ENCODE measurements around the gene TOP1.

TOP1 gene

GRCh38 chr20:41168281-41169161 lies 139.9 kb downstream of the TOP1 start:
- no peak for DNase-seq (ENCODE audit: low spot score)

- no peak for DNase-seq (ENCODE audit: low spot score)
Observed at GRCh38 chr20:41169162-41169690, 140.6 kb downstream of the TOP1 start.

GRCh38 chr20:41169791-41170351 lies 141.2 kb downstream of the TOP1 start:
- DNase-seq (ENCODE audit: low spot score) = no peak

DNA sequence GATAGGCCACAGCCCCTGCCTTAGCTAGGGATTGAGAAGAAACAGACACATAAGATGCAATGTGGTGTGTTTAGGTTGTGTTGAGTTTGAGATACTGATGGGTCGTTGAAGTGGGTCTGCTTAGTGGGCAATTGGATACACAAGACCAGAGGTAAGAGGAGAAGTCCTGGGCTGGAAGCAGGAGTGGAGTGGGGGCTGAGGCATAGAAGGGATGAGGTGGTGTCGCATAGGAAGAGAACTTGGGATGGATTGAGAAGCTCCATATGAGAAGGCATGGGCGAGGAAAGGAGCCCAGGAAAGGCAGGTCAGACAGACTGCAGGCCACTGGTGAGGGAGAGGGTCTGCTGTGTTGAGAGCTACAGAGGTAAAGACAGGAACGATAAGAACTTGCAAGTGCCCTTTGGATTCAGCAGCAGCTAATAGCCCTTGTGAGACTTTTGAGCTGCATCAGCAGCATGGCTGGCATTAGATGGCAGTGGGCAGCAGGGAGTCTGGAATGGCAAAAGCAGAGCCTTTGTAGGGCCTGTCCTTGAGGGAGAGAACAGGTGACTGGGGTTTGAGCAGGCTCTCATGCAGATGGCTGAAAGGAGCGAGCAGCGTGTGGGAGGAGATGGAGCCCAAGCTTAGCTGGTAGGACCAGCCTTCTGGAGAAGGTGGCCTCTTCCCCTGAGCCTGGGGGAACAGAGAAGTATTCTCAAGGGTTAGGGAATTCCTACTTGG lies 141.9 kb downstream of the TOP1 start:
- no peak for DNase-seq (ENCODE audit: low spot score)

GRCh38 chr20:41171736-41172295 lies 143.2 kb downstream of the TOP1 start:
- no peak for DNase-seq (ENCODE audit: low spot score)

DNA sequence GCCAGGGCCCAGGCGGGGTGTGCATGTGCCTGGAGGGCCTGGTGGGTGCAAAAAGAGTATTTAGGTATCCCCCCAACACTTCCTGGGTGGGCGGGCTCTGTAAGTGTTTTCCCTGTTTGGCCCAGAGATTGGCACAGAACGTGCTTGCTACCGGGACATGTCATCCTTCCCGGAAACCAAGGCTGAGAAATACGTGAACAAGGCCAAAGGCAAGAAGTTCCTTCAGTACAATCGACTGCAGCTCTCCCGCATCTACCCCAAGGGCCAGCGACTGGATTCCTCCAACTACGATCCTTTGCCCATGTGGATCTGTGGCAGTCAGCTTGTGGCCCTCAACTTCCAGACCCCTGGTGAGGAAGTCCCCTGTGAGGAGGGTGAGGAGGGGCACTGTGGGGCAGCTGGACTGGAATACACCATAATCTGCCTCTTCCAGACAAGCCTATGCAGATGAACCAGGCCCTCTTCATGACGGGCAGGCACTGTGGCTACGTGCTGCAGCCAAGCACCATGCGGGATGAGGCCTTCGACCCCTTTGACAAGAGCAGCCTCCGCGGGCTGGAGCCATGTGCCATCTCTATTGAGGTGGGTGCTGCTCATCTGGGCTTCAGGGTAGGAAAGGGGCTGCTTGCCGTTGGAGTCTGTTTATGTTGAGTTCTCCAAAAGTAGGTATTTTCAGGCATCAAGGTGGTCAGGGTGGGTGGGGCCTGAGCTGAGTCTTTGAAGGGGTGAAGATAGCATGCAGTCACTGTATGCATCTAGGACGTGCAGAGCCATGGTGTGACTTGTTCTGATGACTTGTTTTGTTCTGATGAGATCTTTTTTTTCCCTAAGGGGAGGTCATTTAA lies 143.9 kb downstream of the TOP1 start:
- no peak for DNase-seq (ENCODE audit: low spot score)

- peak; percentile 62 for DNase-seq (ENCODE audit: low spot score)
Observed at GRCh38 chr20:41173161-41173721, 144.6 kb downstream of the TOP1 start.

GRCh38 chr20:41173791-41174341 lies 145.2 kb downstream of the TOP1 start:
- no peak for DNase-seq (ENCODE audit: low spot score)

Measured in hematopoietic multipotent progenitor cell treated with erythropoietin and hydrocortisone succinate and interleukin-3 and kit ligand, for 17 days (in vitro differentiated cells).